Stomach (tissue), 4 donors: ENCODE data around the gene GPR62.

Experiments
- EP300 ChIP-seq: sonication (generic); formaldehyde crosslinking; IDR thresholded peaks from one replicate; pipeline ENCODE4 v1.6.1; 2017; ENCODE audit warnings: antibody characterized with exemption
- POLR2A ChIP-seq, 4 donors: fragments of 450-650 bp; IDR thresholded peaks; one replicate each; pipeline ENCODE4 v1.6.1; 2016; ENCODE audit warnings: antibody characterized with exemption in 4 of 4, control low read depth in 2 of 4, mild to moderate bottlenecking in 1 of 4, moderate library complexity in 1 of 4
- POLR2AphosphoS5 ChIP-seq, 3 donors: sonication (generic); formaldehyde crosslinking; IDR thresholded peaks; one replicate each; pipeline ENCODE4 v1.6.1; 2016; ENCODE audit warnings: antibody characterized with exemption in 3 of 3

- TF ChIP-seq POLR2AphosphoS5 (IDR thresholded peaks at IDR 0.05) (no peak), EP300 (no peak), POLR2A (IDR thresholded peaks at IDR 0.05) (no peak)
These were observed 42.0 kb downstream of the GPR62 start for GRCh38 chr3:51997172-51997571.
